ENCODE results near the gene SASH3. TPM values are rescaled to one million over a fixed set of nuclear protein-coding genes. Genes with fewer than 3 reads are reported as not detected.

The SASH3 gene
- polyA plus RNA-seq, 1 donor = 11.4 TPM

DNA sequence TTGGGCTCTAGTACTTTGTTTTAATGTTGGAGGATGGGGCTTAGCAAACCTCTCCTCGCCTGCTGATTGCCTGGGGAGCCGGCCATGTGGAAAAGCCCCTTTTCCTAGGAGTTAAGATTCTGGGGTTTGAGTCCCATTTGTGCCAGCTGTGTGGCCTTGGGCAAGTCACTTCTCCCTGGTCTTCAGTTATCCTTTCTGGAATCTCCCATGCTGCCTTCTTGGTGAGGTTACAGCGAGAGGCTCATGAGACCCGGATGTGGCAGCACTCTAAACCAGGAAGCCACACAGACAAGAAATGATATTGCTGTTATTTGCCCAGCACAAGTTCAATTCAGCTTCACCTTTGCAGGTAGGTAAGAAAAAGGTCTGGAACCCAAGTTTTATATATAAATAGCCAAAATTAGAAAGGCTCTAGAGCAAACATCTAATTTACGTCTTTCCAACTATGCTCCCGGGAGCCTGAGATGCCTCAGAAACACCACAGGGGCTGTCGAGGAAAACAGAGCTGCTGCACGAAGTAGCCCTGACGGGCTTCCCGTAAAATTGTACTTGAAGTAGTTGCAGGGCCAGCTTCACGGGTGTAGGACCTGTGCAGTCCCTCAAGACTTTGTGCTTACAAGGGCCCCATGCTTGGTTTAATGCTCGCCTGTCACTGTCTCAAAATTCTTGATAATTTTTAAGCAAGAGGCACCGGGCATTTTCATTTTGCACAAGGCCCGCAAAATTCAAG is 8.3 kb upstream of the SASH3 start:
- no peaks in the 10 kb centered on the region for H3K27me3 ChIP-seq (ENCODE audit: control insufficient read depth, insufficient read depth, low read length)
- no peaks in the 10 kb centered on the region for H3K9me3 ChIP-seq (ENCODE audit: control insufficient read depth, low read depth, low read length)
- WGBS (ENCODE audit: insufficient coverage, low lambda C conversion rate) = no CpG with 5 or more reads among the region's 14 CpGs
- no peak overlapping the region for H3K27ac ChIP-seq (ENCODE audit: low read length)
- H3K36me3 ChIP-seq (ENCODE audit: control insufficient read depth, insufficient read depth, low read length) = peaks cover 3% of the 10 kb centered on the region
- no peak overlapping the region for H3K4me3 ChIP-seq (ENCODE audit: low read length)
- no peak for DNase-seq
- peaks cover 44% of the 10 kb centered on the region for H3K4me1 ChIP-seq (ENCODE audit: control insufficient read depth, insufficient read depth, low read length)

DNA sequence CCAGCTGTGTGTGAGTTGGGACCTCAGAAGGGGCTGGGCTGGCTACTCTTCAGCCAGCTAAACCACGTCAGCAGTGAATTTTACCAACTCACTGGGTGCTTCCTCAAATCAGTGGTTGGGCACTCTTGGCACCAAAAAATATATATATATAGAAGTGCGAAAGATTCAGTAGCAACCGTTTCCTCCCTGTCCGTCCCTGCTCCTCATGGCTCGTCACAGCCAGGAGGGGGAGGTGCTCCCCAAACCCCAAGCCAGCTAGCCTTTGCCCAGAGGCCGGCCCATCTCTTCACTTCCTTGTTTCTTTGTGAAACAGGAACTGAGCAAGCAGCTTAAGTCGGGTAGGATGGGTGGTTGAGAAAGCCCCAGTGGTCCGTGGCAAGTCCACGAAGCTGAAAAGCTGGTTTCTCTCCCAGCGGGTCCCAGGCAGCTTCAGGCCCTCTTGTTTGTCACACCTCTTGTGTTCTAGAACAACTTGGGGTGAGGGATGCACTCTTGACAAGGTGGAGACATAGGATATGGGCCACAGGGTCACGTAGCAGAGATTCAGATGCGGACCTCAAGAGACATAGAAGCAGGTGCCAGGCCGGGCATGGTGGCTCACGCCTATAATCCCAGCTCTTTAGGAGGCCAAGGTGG is 6.8 kb upstream of the SASH3 start:
- no CpG with 5 or more reads among the region's 14 CpGs for WGBS (ENCODE audit: insufficient coverage, low lambda C conversion rate)
- peak overlapping the region; percentile 89 for H3K27ac ChIP-seq (ENCODE audit: low read length)
- peak; percentile 57 to 80 for DNase-seq
- H3K4me1 ChIP-seq (ENCODE audit: control insufficient read depth, insufficient read depth, low read length) = peaks cover 54% of the 10 kb centered on the region
- no peak overlapping the region for H3K4me3 ChIP-seq (ENCODE audit: low read length)
- no peaks in the 10 kb centered on the region for H3K27me3 ChIP-seq (ENCODE audit: control insufficient read depth, insufficient read depth, low read length)
- H3K36me3 ChIP-seq (ENCODE audit: control insufficient read depth, insufficient read depth, low read length) = peaks cover 3% of the 10 kb centered on the region
- H3K9me3 ChIP-seq (ENCODE audit: control insufficient read depth, low read depth, low read length) = no peaks in the 10 kb centered on the region

DNA sequence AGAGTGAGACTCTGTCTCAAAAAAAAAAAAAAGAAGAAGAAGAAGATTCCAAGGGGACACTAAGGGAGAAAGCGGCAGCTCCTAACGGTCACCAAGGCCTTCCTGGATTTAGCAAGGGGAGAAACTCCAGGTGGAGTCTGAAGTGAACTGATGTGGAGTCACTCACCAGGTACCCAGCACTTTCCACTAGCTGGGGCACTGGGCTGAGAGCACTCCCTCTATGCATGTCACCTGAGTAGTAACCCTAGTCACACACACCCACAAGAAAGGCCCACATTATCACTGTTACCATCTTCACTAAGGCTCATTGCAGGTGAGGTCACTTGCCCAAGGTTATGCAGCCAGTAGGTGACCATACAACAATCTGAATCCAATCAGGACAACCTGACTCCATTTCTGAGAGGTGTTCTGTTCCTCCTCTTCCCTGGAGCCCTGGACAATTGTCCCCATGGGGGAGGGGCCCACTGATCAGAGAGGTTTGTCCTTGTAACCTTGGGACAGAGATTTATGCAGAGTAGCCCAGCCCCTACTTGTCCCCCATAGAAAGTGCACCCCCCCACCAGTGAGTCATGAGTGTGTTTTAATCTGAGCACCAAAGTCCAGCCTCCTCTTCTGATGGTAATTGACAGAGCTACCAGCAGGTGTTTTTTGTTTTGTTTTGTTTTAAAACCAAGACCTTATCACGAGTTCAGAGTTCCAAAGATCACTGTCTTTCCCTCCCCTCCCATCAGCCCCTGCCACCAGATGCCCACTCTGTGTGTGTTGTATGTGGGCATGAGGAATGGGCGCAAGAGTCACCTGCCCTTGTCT is 5.9 kb upstream of the SASH3 start:
- no CpG with 5 or more reads among the region's 4 CpGs for WGBS (ENCODE audit: insufficient coverage, low lambda C conversion rate)
- peak; percentile 80 to 90 for DNase-seq
- Histone ChIP-seq H3K27ac (ENCODE audit: low read length) (peak overlapping the region; percentile 89), H3K4me3 (ENCODE audit: low read length) (no peak overlapping the region), H3K36me3 (ENCODE audit: control insufficient read depth, insufficient read depth, low read length) (no peaks in the 10 kb centered on the region), H3K27me3 (ENCODE audit: control insufficient read depth, insufficient read depth, low read length) (no peaks in the 10 kb centered on the region), H3K4me1 (ENCODE audit: control insufficient read depth, insufficient read depth, low read length) (peaks cover 45% of the 10 kb centered on the region), H3K9me3 (ENCODE audit: control insufficient read depth, low read depth, low read length) (no peaks in the 10 kb centered on the region)

DNA sequence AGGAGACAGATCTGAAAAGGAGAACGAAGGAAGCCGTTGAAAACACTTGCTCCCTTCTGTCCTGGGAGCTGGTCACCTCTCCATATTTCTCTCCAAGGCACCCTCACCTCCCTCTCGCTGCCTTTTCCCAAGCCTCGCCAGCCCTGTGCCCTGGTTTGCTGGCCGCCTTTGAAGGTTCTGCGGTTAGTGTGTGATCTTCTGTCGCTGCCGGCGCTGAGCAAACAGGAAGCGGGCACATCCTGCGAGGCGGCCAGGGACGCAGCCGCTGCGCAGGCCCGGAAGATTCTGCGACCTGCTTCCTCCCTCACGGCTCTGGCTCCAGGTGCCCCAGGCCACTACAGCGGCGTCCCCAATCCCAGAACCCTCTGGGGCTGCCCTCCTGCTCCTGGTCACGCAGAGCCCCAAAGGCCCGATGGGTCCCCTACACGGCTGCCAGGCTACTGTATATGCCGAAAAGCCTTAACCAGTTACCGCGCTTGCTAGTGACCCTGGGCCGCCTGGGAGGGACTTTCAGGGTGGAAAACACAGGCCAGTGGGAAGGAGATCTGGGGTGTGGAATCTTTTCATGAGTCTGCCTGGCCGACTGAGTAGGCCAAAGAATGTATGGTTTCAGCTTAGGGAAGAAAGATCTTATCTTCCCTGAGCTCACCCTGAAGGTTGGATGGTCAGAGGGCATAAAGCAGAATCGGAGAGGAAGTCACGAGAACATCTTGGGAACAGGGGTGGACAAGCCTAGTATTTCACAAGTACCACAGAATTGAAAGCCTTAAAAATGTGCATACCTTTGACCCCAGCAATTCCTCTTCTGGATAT is 2.3 kb upstream of the SASH3 start:
- H3K4me3 ChIP-seq (ENCODE audit: low read length) = no peak overlapping the region
- no peaks in the 10 kb centered on the region for H3K9me3 ChIP-seq (ENCODE audit: control insufficient read depth, low read depth, low read length)
- H3K27me3 ChIP-seq (ENCODE audit: control insufficient read depth, insufficient read depth, low read length) = no peaks in the 10 kb centered on the region
- WGBS (ENCODE audit: insufficient coverage, low lambda C conversion rate) = no CpG with 5 or more reads among the region's 30 CpGs
- H3K36me3 ChIP-seq (ENCODE audit: control insufficient read depth, insufficient read depth, low read length) = no peaks in the 10 kb centered on the region
- H3K4me1 ChIP-seq (ENCODE audit: control insufficient read depth, insufficient read depth, low read length) = peaks cover 36% of the 10 kb centered on the region
- H3K27ac ChIP-seq (ENCODE audit: low read length) = peak overlapping the region; percentile 96
- DNase-seq = peak; percentile 33 to 66

DNA sequence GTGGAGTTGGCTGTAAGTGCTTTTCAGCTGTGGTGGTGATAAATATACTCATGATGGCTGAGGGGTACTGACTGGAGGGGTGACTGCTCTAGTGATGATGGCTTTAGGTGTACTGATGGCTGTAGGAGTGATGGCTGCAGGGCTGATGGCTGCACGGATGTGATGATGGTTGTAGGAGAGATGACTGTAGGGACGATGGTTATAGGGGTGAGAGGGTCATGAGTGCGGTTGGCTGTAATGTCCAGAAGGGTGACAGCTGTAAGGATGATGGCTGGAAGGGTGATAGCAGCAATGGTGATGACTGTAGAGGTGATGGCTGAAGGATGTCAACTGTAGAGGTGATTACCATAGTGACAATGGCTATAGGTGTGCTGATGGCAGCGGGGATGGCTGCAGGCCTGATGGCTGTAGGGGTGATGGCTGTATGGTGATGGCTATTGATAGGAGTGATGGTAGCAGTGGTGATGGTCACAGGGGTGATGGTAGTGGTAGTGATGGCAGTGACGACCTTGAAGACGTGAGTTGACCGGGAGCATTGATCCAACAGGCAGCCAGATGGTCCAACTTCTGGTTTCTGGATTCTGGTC is 570 bp upstream of the SASH3 start:
- H3K27ac ChIP-seq (ENCODE audit: low read length) = no peak overlapping the region
- DNase-seq = no peak
- WGBS (ENCODE audit: insufficient coverage, low lambda C conversion rate) = no CpG with 5 or more reads among the region's 7 CpGs
- H3K4me1 ChIP-seq (ENCODE audit: control insufficient read depth, insufficient read depth, low read length) = peaks cover 23% of the 10 kb centered on the region
- H3K36me3 ChIP-seq (ENCODE audit: control insufficient read depth, insufficient read depth, low read length) = no peaks in the 10 kb centered on the region
- no peak overlapping the region for H3K4me3 ChIP-seq (ENCODE audit: low read length)
- H3K9me3 ChIP-seq (ENCODE audit: control insufficient read depth, low read depth, low read length) = no peaks in the 10 kb centered on the region
- H3K27me3 ChIP-seq (ENCODE audit: control insufficient read depth, insufficient read depth, low read length) = no peaks in the 10 kb centered on the region

DNA sequence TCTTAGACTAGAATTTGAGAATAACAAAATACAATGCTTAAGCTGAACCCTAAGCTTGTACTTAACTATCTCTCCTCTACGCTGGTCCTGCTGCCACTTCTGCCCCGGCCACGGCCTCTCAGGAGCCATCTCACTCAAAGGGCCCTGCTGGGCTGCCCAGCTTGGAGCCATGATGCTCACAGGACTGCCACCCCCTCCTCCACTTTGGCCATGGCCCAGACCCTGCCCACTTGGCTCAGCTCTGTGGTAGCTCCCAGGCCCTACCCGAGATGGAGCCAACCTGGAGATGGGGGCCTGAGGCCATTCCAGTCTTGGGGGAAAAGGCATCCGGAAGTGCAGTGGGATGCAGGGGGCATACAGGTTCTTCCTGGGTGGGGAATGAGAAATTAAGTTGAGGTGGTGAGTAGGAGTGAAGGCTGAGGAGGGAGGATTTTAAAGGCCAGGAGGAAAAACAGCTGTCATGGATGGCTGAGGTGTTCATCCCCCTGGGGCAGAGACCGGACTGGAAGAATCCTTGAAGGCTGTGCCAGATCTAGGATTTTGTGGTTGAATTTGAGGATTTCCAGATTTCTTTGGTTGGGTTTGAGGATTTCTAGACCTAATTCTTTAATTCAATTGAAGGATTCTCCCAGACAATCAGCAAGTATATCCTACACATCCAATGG is 824 bp downstream of the SASH3 start:
- Histone ChIP-seq H3K27me3 (ENCODE audit: control insufficient read depth, insufficient read depth, low read length) (no peaks in the 10 kb centered on the region), H3K4me3 (ENCODE audit: low read length) (no peak overlapping the region), H3K9me3 (ENCODE audit: control insufficient read depth, low read depth, low read length) (no peaks in the 10 kb centered on the region), H3K36me3 (ENCODE audit: control insufficient read depth, insufficient read depth, low read length) (no peaks in the 10 kb centered on the region), H3K4me1 (ENCODE audit: control insufficient read depth, insufficient read depth, low read length) (peaks cover 14% of the 10 kb centered on the region), H3K27ac (ENCODE audit: low read length) (no peak overlapping the region)
- no peak for DNase-seq
- no CpG with 5 or more reads among the region's 6 CpGs for WGBS (ENCODE audit: insufficient coverage, low lambda C conversion rate)

DNA sequence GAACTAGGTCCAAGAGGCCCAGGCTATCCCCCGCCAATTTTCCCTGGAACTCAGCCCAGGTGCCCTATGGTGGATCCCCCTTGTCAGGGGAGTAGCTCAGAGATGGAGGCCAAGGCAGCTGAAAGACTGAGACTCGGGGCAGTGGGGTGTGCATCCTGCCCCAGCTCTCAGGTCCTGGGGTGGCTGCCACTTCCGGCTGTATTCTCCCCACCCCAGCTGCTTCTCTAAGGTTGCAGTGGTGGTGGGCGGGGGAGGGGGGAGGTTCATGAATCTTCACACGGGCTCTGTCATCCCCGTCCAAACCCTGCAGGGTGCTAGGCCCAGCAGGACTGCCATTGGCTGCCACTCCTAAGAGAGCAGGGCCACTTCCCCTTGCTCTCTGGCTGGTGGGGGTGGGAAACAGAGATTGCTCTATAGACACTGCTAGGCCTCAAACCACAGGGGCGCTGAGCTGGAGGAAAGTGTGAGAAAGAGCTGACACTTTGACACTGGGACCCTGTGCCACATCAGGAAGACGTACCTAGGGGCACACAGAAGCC is 1.5 kb downstream of the SASH3 start:
- no CpG with 5 or more reads among the region's 8 CpGs for WGBS (ENCODE audit: insufficient coverage, low lambda C conversion rate)
- H3K4me3 ChIP-seq (ENCODE audit: low read length) = no peak overlapping the region
- H3K4me1 ChIP-seq (ENCODE audit: control insufficient read depth, insufficient read depth, low read length) = peaks cover 14% of the 10 kb centered on the region
- H3K27me3 ChIP-seq (ENCODE audit: control insufficient read depth, insufficient read depth, low read length) = no peaks in the 10 kb centered on the region
- H3K27ac ChIP-seq (ENCODE audit: low read length) = no peak overlapping the region
- DNase-seq = no peak
- H3K9me3 ChIP-seq (ENCODE audit: control insufficient read depth, low read depth, low read length) = no peaks in the 10 kb centered on the region
- H3K36me3 ChIP-seq (ENCODE audit: control insufficient read depth, insufficient read depth, low read length) = no peaks in the 10 kb centered on the region

DNA sequence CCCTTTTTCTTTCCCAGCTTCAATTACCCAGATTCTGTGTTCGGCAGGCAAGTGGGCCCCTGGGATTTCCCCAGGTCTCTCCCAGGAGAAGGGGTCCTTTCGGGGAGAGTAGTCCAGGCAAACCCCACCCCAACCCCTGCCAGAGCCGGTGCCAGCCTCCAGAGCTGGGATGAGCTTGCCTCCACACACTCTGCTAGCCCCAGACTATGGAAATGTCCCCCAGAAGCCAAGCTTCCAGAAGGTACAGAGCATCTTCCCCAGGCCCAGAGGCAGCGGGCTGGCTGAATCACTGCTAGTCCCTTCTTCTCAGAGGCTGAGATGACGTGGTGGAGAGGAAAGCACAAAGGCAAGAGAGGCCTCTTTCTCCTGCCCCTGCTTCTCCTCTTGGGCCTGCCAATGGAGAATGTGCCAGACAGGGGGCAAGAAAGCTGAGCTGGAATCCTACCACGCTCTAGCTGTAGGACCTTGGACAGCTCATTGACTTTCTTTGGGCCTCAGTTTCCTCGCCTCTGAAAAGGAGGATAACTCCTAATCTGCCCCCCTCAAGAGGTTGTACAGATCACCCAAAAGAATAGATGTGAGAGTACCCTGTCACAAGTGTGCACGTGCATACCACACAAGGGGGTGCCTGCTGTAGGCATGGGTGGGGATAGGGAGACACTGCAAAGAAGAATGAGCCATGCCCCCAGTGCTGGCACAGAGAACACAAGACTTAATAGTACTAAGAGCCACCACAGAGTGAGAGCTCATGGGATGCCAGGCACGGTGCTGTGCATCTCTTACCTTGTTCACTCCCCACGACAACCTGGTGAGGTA is 2.1 kb downstream of the SASH3 start:
- H3K27ac ChIP-seq (ENCODE audit: low read length) = no peak overlapping the region
- WGBS (ENCODE audit: insufficient coverage, low lambda C conversion rate) = no CpG with 5 or more reads among the region's 10 CpGs
- peaks cover 8% of the 10 kb centered on the region for H3K4me1 ChIP-seq (ENCODE audit: control insufficient read depth, insufficient read depth, low read length)
- no peak overlapping the region for H3K4me3 ChIP-seq (ENCODE audit: low read length)
- DNase-seq = no peak
- no peaks in the 10 kb centered on the region for H3K9me3 ChIP-seq (ENCODE audit: control insufficient read depth, low read depth, low read length)
- no peaks in the 10 kb centered on the region for H3K36me3 ChIP-seq (ENCODE audit: control insufficient read depth, insufficient read depth, low read length)
- no peaks in the 10 kb centered on the region for H3K27me3 ChIP-seq (ENCODE audit: control insufficient read depth, insufficient read depth, low read length)

DNA sequence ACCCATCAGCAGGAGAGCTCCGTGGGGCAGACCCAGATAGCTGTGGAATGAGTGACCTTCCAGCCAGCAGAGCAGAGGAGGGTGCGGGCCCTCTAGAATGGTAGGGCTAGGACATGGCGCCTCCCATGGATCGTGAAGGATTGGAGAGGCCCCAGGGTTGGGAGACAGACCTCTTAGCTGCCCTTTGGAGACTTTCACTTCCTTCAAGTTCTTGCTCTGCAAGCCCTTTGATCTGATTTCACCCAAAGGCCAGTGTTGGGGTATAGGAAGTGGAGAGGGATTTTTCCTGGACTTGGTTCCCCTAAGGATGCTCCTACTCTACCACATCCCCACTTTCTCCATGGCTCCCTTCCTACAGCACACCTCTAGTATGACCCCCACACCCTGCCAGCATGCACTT is 3.0 kb downstream of the SASH3 start:
- no peak for DNase-seq
- no peak overlapping the region for H3K4me3 ChIP-seq (ENCODE audit: low read length)

More for the DNA sequence above, 3.0 kb downstream of the SASH3 start:
- no peaks in the 10 kb centered on the region for H3K9me3 ChIP-seq (ENCODE audit: control insufficient read depth, low read depth, low read length)
- no peaks in the 10 kb centered on the region for H3K27me3 ChIP-seq (ENCODE audit: control insufficient read depth, insufficient read depth, low read length)
- no peaks in the 10 kb centered on the region for H3K4me1 ChIP-seq (ENCODE audit: control insufficient read depth, insufficient read depth, low read length)
- no peaks in the 10 kb centered on the region for H3K36me3 ChIP-seq (ENCODE audit: control insufficient read depth, insufficient read depth, low read length)
- H3K27ac ChIP-seq (ENCODE audit: low read length) = no peak overlapping the region
- WGBS (ENCODE audit: insufficient coverage, low lambda C conversion rate) = no CpG with 5 or more reads among the region's 4 CpGs
